Activated CD8-positive, alpha-beta memory T cell treated with anti-CD3 and anti-CD28 coated beads for 48 hours (primary cell): ENCODE results near the gene SLMAP.

Source experiments
- DNase-seq, 3 experiments: peaks; one replicate each; pipeline ENCODE4 v3.0.0-alpha.2; 2020; ENCODE audit warnings: low read depth in 2 of 3, low spot score in 2 of 3

SLMAP gene

DNA sequence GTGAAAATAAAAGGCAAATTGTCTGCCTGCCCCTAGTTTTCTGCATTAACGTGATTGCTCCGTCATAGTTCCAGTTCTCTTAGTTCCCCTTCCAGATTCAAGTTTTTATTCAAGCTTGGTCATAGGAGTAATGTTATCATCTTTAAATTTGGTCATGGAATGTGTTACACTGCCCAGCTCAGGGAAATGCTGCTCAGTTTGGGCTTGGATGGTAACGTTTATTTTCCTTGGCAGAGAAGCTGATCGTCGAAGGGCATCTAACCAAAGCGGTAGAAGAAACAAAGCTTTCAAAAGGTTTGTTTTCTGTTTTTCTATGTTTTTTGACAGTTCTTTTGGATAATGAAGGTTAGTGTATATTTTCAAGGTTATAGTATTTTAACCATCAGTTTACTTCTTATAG, 133.7 kb downstream of the SLMAP start:
- DNase-seq, result no peak

DNA sequence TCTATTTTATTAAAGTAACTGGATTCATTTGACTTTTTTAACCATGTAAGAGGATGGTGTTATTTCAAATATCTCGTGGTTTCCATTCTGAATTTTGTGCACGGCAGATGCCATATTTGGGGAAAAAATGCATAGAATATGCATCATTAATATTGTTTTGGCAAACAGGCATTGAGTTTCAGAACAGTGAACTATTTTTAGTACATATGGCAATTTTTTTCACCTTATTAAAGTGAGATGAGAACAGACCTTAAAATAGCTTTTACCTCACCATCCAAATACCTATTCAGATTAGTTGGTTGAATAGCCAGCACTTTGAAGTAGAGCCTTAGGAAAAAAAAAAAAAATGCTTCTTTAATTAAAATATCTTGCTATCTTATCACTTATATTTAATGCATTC, 134.8 kb downstream of the SLMAP start:
- DNase-seq, result no peak

DNA sequence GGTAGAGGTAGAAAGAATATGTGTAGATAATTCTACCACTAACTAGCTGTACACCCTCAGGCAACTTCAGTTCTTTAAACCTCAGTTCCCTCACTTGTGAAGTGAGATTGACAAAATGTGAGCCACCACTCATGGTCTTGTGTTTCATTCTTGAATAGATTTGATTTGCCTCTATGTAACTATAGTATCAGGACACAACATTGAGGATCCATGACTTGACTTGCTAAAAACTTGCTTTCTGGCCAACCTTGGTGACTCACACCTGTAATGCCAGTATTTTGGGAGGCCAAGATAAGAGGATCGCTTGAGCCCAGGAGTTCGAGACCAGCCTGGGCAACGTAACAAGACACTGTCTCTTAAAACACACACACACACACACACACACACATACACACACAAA, 136.3 kb downstream of the SLMAP start:
- no peak for DNase-seq

DNA sequence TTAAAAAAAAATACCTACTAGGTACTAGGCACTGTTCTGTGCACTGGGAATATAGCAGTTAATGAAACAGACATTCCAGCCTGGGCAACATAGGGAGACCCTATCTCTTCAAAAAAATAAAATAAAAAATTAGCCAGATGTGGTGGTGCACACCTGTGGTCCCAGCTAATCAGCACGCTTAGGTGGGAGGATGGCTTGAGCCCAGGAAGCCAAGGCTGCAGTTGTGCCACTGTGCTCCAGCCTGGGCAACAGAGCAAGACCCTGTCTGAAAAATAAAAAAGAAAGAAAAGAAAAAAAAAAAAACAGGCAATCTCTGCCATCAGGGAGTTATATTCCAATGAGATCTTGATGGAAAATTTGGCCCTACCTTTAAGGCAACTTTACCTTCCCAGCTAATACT, 137.0 kb downstream of the SLMAP start:
- no peak for DNase-seq

DNA sequence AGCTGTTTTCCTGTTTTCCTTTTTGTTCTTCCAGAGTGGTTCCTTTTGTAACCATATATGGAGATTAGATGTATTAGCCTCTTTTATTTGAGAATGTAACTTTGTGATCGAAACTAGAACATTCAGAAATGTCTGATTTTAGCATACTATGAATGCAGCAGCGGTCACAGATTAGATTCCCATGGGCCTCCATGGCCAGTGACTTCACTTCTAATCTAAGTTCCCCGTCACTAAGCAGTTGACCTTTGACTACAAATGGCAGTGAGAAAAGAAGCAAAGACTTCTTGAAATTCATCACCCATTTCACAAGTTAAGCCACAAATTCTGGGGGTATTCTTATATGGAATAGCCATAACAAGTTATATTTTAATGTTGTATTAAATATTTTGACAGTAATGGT, 137.6 kb downstream of the SLMAP start:
- DNase-seq, result no peak

DNA sequence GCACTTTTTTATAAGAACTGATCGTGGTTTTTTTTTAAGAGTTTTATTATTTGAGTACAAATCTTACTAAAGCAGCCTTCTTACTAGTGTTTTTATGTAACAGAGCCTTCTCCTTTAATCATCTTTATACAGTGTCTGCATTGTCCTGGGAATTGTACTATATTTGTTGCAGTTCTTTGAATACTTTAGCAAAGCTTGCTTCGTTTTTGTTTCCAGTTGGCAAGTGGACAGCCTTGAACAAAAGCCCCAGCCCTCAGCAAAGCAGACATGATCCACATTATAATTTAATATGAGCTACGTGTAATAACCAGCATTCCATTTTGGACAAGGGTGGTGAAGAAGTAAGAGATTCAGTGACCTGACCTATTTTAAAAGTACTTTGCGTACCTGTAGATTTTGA, 139.9 kb downstream of the SLMAP start:
- DNase-seq, result no peak

DNA sequence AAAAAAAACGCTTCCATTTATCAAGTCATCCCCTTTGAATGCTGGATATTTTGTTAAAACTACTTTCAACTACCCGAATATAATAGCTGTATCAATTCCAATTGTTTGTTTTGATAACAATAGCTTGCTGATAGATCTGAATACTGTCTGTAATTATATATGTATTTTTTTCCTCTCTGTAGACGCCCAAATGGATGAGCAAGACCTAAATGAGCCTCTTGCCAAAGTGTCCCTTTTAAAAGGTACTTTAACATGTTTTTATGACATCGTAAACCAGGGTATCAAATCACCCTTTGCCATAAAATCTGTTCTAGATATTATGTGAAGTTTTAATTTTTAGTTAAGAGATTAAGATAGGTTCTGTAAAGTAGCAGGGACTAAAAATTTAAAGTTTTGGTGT, 140.6 kb downstream of the SLMAP start:
- DNase-seq, result no peak

DNA sequence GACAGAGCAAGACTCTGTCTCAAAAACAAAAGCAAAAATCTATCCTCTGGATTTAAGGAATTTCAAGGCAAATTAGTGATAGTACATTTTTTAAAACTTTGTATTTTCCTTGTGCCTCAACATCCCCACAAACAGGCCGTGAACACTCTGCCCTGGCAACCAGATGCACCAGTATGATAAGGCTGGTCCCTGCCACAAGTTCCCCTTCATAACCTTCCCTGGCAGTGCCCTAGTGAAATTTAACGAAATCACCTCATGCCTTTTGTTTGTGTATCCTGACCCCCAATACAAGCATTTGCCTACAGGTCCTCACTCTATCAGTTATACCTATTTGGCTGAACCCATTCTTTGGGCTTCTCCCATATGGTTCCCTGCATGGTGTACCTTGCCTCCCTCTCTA, 144.7 kb downstream of the SLMAP start:
- DNase-seq, result no peak

DNA sequence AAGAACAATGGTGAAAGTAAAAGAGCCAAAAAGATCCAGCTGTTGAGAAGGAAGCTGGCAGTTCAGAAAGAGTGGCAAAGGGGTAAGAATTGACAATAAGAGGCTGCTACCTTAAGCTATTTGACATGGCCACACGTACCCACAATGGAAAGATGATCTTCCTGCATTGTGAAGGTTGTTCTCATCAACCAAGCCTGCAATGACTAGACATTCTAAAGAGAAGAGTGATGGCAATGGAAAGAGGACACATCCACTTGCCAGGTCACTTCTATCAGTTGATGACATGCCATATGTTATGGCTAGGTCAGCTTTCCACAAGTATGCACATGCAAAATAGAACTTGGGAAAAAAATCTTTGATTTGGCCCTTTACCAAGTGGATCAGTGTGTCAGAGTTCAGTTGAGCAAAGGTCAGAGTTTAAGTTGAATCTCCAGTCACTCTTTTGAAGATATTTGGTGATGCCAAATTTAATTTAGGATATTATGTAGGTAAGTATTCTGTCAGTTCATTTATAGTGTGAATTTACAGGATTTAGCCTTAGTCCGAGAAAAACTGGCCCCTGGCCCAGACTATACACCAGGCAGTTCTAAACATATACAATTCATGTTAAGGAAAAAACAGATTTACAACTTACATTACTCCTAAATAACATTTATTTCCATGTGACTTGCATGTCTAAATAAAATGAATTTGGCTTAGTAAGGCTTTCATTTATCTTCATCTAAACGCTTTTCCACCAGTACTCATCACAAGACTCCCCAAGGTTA, 147.2 kb downstream of the SLMAP start:
- no peak for DNase-seq

DNA sequence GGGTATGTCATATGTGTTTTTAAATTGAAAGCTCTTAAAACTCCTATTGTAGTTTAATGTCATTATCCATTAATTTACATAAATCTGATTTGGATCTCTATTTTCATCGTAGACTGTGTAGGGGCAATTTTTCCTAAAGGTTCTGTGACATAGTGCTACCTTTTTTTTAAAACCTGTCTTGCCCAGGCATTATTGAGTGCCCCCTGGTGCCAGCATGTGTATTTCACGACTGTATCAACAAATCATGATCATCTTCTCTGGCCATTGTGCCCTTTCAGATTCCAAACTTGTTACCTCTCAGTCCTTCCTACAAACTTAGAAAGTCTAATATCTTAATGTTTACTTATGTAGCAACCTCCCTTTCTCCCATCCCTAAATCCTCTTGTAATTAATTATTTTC, 154.9 kb downstream of the SLMAP start:
- no peak for DNase-seq

DNA sequence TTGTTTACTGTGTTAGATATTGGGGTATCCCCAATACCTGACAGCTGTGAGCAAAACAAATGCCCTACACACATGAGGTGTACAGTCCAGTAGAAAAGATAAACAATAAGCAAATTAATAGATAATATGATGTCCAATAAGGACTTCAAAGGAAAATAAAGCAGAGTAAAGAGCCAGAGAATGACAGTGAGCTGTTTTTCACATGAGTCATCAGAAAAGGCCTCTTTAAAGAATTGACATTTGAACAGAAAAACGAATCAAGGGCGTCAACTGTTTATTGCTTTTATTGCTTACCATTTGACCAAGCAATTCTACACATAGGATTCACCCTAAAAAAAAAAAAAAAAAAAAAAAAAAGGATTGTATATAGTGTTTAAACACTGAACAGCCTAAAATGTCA, 155.5 kb downstream of the SLMAP start:
- no peak for DNase-seq

DNA sequence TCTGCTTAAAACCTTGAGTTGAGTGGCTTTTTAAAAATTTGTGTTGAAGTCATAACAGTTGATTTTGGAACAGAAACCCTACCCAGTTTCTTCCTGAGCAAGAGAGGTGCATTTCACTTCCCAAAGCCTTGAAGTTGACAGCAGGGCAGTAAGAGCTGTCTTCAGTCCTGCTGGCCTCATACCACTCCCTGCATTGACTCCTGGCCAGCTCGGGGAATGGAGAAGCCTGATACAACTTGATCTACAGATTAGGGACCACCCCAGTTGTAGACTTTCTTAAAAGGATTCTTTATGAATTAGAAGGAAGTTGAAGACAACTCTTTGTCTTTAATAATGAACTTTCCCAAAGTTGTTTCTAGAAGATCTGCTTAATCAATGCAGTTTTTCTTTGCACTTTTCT, 161.5 kb downstream of the SLMAP start:
- DNase-seq, result no peak

DNA sequence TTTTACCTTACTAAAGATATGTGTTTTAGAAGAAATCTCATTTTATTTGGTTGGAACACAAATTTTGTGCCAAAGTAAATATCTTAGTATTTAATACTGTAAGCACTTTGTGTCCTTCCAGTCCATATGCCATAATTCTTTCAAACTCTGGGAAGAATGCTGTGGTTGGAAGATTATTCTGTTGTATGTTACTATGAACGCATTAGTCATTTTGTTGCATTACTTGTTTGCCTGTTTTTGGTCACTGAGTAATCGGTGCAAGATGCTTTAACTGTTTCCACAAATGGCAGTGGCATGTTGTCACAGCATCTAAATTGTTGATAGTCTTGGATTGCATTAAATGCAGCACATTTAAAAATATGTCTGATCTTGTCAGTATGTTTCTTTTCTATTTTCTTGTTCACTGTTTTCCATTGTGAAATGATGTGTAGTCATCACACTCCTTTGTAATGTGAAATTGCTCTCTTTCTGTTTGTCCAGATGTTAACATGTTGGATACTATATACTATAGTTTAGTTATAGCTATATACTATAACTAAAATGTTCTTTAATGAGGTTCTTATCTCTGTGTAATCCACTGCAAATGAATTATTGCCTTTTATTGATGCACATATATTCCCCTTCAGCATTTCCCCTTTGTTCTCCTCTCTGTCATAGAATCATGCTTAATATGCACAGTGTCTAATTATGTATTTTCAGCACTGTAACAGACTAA, 162.2 kb downstream of the SLMAP start:
- no peak for DNase-seq

DNA sequence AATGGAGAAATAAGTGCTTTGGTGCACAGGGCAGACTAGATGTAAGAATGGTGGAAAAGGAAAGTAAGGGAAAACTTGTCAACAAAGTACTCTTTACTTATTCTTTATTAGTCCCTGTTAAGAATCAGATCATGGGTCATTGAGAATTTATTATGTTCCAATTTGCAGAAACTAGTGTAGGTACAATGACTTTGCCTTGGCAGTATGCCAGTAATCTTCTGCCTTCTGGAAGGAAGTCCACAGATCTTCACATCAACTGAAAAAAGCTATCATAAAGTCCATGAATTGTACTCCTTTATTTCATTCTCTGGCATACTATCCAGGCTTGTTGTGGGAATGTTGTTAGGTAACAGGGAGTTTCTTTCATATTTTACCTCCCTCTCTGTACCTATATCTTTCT, 163.9 kb downstream of the SLMAP start:
- no peak for DNase-seq

DNA sequence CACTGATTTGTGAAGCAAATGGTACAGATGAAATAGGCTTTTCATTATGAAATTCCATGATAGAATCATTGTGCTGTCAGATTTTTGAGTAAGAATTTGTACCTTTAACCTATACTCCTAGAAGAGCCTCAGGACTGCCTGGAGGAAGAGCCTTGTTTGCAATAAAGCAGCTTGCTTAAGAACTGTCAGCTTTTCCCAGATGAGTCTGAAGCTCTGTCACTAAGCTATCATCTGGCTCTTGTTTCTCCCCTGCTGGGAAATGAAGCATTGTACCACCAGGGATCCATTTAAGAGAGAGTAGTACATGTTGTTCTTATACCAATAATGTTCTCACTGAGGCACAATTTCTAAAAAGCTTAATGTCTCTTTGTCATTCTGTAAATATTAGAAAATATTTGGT, 167.0 kb downstream of the SLMAP start:
- no peak for DNase-seq

DNA sequence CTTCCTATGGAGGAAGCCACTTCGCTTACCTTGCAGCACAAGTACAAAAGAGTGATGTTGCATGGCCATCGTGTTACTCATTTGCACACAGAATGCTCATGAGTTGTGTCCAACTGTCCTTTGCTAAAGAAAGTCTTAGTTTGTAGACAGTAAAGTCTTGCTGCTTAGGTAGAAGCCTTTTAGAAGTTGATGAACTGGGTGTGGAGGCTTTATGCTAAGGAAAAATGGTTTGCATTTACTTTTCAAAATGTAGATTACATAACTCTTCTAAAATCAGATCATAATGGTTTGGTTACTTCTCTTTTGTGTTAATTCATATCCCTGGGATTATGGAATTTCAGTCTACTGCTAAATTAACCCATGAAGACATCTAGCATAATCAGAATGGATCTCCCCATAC, 167.6 kb downstream of the SLMAP start:
- DNase-seq, result no peak

DNA sequence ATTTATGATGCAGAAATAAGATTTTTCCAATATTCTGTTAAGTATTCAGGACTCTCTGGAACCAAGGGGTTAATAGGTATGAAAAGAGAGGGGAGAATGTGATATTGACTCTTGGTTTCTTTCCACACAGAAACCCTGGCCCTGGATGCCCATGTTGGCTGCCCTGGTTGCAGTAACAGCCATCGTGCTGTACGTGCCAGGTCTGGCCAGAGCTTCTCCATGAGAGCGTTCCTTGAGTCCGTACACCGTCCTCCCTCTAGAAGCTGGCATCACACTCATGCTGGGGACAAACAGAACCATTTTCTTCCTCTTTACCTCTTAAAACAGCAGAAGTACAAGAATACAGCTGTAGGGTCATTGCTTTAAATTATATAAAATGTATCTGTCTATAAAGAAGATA, 171.1 kb downstream of the SLMAP start:
- DNase-seq, result no peak

DNA sequence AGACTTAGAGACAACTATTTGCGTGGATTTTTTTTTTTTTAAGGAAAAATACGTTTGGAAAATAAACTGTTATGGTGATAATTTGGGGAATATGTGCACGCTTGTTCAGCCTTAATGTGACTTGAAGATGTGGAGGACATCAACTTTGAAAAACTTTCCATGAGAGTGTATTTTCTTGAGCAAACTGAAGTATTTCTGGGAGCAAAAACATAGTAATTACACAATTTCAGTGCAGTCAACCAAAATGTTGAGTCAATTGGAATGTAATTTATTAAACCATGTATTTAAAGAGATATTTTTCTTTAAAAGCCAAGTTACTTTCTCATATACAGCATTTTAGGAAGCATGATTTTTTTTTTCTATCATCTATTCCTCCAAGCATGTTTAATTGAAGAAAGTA, 171.8 kb downstream of the SLMAP start:
- DNase-seq, result no peak

DNA sequence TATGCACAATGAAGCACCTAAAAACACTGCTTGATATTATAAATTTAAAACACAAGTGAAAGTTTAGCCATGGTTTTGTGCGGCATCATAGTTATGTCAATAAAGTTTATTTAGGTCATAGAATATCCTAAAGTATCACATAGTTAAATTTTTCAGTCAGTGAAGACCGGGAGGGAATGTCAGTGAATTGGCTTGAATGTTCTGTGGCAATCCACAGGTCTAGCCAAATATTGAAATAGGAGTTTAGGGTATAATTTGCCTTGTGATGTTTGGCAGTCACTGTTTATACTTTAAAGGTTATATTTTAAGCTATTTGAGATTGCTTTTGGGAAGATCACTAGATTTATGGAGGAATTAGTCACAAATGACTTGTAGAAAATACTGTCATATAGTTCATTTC, 172.4 kb downstream of the SLMAP start:
- DNase-seq, result no peak

DNA sequence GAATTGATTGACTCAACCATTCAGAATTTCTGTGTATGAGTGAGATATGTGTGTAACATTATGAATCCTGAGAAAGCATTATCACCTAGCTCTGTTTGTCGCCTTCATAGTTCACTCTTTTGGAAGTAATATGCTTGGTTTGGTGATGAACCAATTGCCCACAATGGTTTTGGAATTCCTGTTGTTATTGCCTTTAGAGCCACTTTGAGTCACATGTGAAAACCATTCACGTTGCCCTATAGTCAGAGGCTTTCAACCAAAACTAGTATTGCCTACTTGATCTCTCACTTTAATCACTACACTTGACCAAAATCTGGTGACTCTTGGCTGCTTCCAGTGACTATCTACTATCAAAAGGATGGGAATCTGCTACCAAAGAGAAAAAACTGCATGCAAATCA, 173.9 kb downstream of the SLMAP start:
- no peak for DNase-seq

DNA sequence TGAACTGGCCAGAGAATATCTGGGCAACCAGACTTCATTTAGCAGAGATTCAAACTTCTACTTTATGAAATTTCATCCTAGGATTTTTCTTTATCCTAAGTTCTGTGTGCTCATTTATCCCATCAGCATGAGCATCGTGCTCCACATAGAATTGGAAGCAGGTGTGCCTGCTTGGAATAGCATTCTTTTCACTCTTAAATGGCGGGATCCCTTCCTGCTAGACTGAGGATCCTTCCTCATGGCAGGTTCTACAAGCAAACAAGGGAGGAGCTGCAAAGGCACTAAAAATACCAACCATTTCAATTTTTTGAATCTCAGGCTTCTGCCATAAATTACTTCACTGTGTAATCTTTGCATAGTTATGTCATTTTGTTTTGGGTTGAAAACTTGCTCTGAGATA, 177.5 kb downstream of the SLMAP start:
- no peak for DNase-seq

DNA sequence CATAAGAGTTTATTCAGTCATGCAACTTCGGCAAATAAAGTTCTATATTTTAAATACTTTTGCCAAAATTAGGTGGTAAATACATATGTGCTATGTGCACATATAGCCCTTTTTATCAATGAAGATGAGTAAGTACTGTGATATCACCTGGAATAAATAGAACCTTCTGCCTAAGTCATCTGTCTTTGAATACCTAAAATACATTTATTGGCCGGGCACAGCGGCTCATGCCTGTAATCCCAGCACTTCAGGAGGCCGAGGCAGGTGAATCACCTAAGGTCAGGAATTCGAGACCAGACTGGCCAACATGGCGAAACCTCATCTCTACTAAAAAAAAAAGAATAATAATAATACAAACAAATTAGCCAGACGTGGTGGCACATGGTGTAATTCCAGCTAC, 178.3 kb downstream of the SLMAP start:
- no peak for DNase-seq

DNA sequence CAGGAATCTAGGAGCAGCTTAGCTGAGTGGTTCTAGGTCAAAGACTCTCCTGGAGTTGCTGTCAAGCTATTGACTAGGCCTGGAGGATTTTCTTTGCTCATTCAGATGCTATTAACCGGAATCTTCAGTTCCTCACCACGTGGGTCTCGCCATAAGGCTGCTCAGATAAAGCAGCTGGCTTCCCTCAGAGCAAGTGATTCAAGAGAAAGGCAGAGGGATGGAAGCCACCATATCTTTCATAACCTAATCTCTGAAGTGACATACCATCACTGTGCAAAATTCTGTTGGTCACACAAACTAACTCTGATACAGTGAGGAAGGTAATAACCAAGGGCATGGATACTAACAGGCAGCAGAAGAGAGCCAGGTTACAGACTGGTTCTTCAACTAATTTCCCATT, 179.4 kb downstream of the SLMAP start:
- DNase-seq, result no peak
